ENCODE results near the gene OR6C2. TPM values are rescaled to one million over a fixed set of nuclear protein-coding genes. Genes with fewer than 3 reads are reported as not detected.
"Not testable (repeated sequence)": the region's sequence is repeated elsewhere in the genome, so short reads cannot be mapped to it uniquely, and the experiment has no call there.

The OR6C2 gene
- not detected in 2 replicates for total RNA-seq

- H3K36me3 ChIP-seq (ENCODE audit: control insufficient read depth, insufficient read depth, low read length) = no peaks in the 10 kb centered on the region
- no peak within 1 kb of the TSS for H3K4me3 ChIP-seq (ENCODE audit: low read depth, low read length)
- no peak for DNase-seq (ENCODE audit: low read depth)
- H3K27me3 ChIP-seq (ENCODE audit: control insufficient read depth, insufficient read depth, low read length) = no peaks in the 10 kb centered on the region
- no peak for TF ChIP-seq CTCF (IDR thresholded peaks at IDR 0.05; ENCODE audit: insufficient read depth, low read length, poor library complexity, severe bottlenecking)
Observed at GRCh38 chr12:55443776-55444175, at the start of gene OR6C2. Gene OR6C2 (plus strand): TSS chr12:55444076. CDS start chr12:55452214, 8,138 bp downstream.

GRCh38 chr12:55396326-55396725, 47.5 kb upstream of the OR6C2 start:
- no peaks in the 10 kb centered on the region for H3K27me3 ChIP-seq (ENCODE audit: control insufficient read depth, insufficient read depth, low read length)
- TF ChIP-seq CTCF (IDR thresholded peaks at IDR 0.05; ENCODE audit: insufficient read depth, low read length, poor library complexity, severe bottlenecking) = no peak
- DNase-seq (ENCODE audit: low read depth) = no peak
- no peak overlapping the region for H3K4me3 ChIP-seq (ENCODE audit: low read depth, low read length)
- H3K36me3 ChIP-seq (ENCODE audit: control insufficient read depth, insufficient read depth, low read length) = no peaks in the 10 kb centered on the region

- Histone ChIP-seq H3K36me3 (ENCODE audit: control insufficient read depth, insufficient read depth, low read length) (no peaks in the 10 kb centered on the region), H3K27me3 (ENCODE audit: control insufficient read depth, insufficient read depth, low read length) (no peaks in the 10 kb centered on the region), H3K4me3 (ENCODE audit: low read depth, low read length) (no peak within 1 kb of the TSS)
- no peak for DNase-seq (ENCODE audit: low read depth)
- no peak for TF ChIP-seq CTCF (IDR thresholded peaks at IDR 0.05; ENCODE audit: insufficient read depth, low read length, poor library complexity, severe bottlenecking)
Observed at GRCh38 chr12:55400229-55400628, 43.6 kb upstream of the OR6C2 start, which contains the start of gene OR6C65. Gene OR6C65 (plus strand): TSS chr12:55400529. CDS start chr12:55400529, 0 bp downstream.

GRCh38 chr12:55407866-55408265, 36.0 kb upstream of the OR6C2 start:
- Histone ChIP-seq H3K27me3 (ENCODE audit: control insufficient read depth, insufficient read depth, low read length) (no peaks in the 10 kb centered on the region), H3K36me3 (ENCODE audit: control insufficient read depth, insufficient read depth, low read length) (no peaks in the 10 kb centered on the region), H3K4me3 (ENCODE audit: low read depth, low read length) (no peak overlapping the region)
- DNase-seq (ENCODE audit: low read depth) = no peak
- no peak for TF ChIP-seq CTCF (IDR thresholded peaks at IDR 0.05; ENCODE audit: insufficient read depth, low read length, poor library complexity, severe bottlenecking)

GRCh38 chr12:55409133-55409532, 34.7 kb upstream of the OR6C2 start:
- H3K27me3 ChIP-seq (ENCODE audit: control insufficient read depth, insufficient read depth, low read length); DNase-seq (ENCODE audit: low read depth); H3K4me3 ChIP-seq (ENCODE audit: low read depth, low read length); H3K36me3 ChIP-seq (ENCODE audit: control insufficient read depth, insufficient read depth, low read length): not testable (repeated sequence)

GRCh38 chr12:55412138-55412537, 31.7 kb upstream of the OR6C2 start:
- H3K36me3 ChIP-seq (ENCODE audit: control insufficient read depth, insufficient read depth, low read length); H3K4me3 ChIP-seq (ENCODE audit: low read depth, low read length); H3K27me3 ChIP-seq (ENCODE audit: control insufficient read depth, insufficient read depth, low read length); DNase-seq (ENCODE audit: low read depth): not testable (repeated sequence)

GRCh38 chr12:55413498-55414388, 30.1 kb upstream of the OR6C2 start:
- not testable (repeated sequence) for H3K27me3 ChIP-seq (ENCODE audit: control insufficient read depth, insufficient read depth, low read length); H3K36me3 ChIP-seq (ENCODE audit: control insufficient read depth, insufficient read depth, low read length); DNase-seq (ENCODE audit: low read depth); H3K4me3 ChIP-seq (ENCODE audit: low read depth, low read length)

GRCh38 chr12:55414396-55414823, 29.5 kb upstream of the OR6C2 start:
- H3K4me3 ChIP-seq (ENCODE audit: low read depth, low read length) = peak overlapping the region; percentile 10
- not testable (repeated sequence) for DNase-seq (ENCODE audit: low read depth); H3K27me3 ChIP-seq (ENCODE audit: control insufficient read depth, insufficient read depth, low read length); H3K36me3 ChIP-seq (ENCODE audit: control insufficient read depth, insufficient read depth, low read length)

GRCh38 chr12:55414889-55415288, 29.0 kb upstream of the OR6C2 start:
- H3K4me3 ChIP-seq (ENCODE audit: low read depth, low read length); H3K36me3 ChIP-seq (ENCODE audit: control insufficient read depth, insufficient read depth, low read length); H3K27me3 ChIP-seq (ENCODE audit: control insufficient read depth, insufficient read depth, low read length); DNase-seq (ENCODE audit: low read depth): not testable (repeated sequence)
